ENCODE data around the gene C2orf76. TPM values are rescaled to one million over a fixed set of nuclear protein-coding genes. Genes with fewer than 3 reads are reported as not detected.

The C2orf76 gene
- total and polyA plus RNA-seq, 4 donors: 17.4 to 29.5 (median 21.3) TPM

GRCh38 chr2:119292226-119292625, 74.4 kb downstream of the C2orf76 start:
- WGBS (ENCODE audit: insufficient coverage): 29% methylated on average over 7 of the region's 8 CpGs
- Histone ChIP-seq H3K36me3 (ENCODE audit: control insufficient read depth, insufficient read depth, low read length) (peaks cover 10% of the 10 kb centered on the region), H3K27ac (ENCODE audit: low read depth, low read length) (no peak overlapping the region), H3K27me3 (ENCODE audit: control insufficient read depth, insufficient read depth, low read length) (no peaks in the 10 kb centered on the region), H3K9me3 (ENCODE audit: control insufficient read depth, insufficient read depth, low read length) (no peaks in the 10 kb centered on the region), H3K4me3 (ENCODE audit: low read depth, low read length) (no peak overlapping the region), H3K4me1 (ENCODE audit: control insufficient read depth, insufficient read depth, low read length) (peaks cover 18% of the 10 kb centered on the region)
- DNase-seq (ENCODE audit: low read depth in 4 of 6, low spot score in 6 of 6): peak in 1 of 6 donors; percentile 34

DNA sequence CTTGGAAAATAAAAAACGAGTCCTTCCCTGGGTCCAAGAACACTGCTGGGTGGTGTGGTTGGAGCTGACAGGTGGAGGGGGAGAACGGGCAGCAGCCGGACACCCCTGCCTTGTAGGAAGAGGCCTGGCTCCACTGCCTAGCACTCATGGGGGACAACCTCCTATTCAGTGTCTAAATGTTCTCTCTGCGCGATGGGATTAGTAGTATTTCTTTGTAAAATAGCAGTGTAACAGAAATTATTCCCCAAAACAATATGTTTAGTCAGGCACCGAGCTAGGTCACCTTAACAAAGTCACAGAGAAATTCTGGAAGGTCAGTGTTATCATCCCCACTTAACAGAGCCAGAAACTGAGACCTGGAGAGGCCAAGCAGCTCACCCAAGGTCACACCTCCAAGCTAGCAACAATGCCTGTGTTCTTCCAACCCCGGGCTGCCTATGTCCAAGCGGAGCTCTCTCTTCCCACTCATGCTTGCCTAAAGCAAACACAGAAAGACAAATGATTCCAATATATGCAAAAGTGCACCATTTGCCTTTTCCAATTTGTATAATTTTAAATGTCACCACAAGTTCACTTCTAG, 75.0 kb downstream of the C2orf76 start:
- H3K4me1 ChIP-seq (ENCODE audit: control insufficient read depth, insufficient read depth, low read length): peaks cover 18% of the 10 kb centered on the region
- no peak for DNase-seq (ENCODE audit: low read depth in 4 of 6, low spot score in 6 of 6)
- H3K4me3 ChIP-seq (ENCODE audit: low read depth, low read length): no peak overlapping the region
- no peak overlapping the region for H3K27ac ChIP-seq (ENCODE audit: low read depth, low read length)
- H3K36me3 ChIP-seq (ENCODE audit: control insufficient read depth, insufficient read depth, low read length): peaks cover 10% of the 10 kb centered on the region
- 91% methylated on average over 4 of the region's 8 CpGs for WGBS (ENCODE audit: insufficient coverage)
- no peaks in the 10 kb centered on the region for H3K9me3 ChIP-seq (ENCODE audit: control insufficient read depth, insufficient read depth, low read length)
- no peaks in the 10 kb centered on the region for H3K27me3 ChIP-seq (ENCODE audit: control insufficient read depth, insufficient read depth, low read length)

GRCh38 chr2:119290859-119291587, 75.6 kb downstream of the C2orf76 start:
- 8% methylated on average over 14 of the region's 15 CpGs for WGBS (ENCODE audit: insufficient coverage)
- Histone ChIP-seq H3K27me3 (ENCODE audit: control insufficient read depth, insufficient read depth, low read length) (no peaks in the 10 kb centered on the region), H3K9me3 (ENCODE audit: control insufficient read depth, insufficient read depth, low read length) (no peaks in the 10 kb centered on the region), H3K4me1 (ENCODE audit: control insufficient read depth, insufficient read depth, low read length) (peaks cover 18% of the 10 kb centered on the region), H3K36me3 (ENCODE audit: control insufficient read depth, insufficient read depth, low read length) (peaks cover 14% of the 10 kb centered on the region), H3K4me3 (ENCODE audit: low read depth, low read length) (no peak overlapping the region), H3K27ac (ENCODE audit: low read depth, low read length) (no peak overlapping the region)
- DNase-seq (ENCODE audit: low read depth in 4 of 6, low spot score in 6 of 6): peak in 3 of 6 donors; percentile 75 to 96 (median 87)

GRCh38 chr2:119289642-119290041, 77.0 kb downstream of the C2orf76 start:
- Histone ChIP-seq H3K27me3 (ENCODE audit: control insufficient read depth, insufficient read depth, low read length) (no peaks in the 10 kb centered on the region), H3K36me3 (ENCODE audit: control insufficient read depth, insufficient read depth, low read length) (peaks cover 11% of the 10 kb centered on the region), H3K27ac (ENCODE audit: low read depth, low read length) (no peak overlapping the region), H3K4me3 (ENCODE audit: low read depth, low read length) (no peak overlapping the region), H3K4me1 (ENCODE audit: control insufficient read depth, insufficient read depth, low read length) (peaks cover 18% of the 10 kb centered on the region), H3K9me3 (ENCODE audit: control insufficient read depth, insufficient read depth, low read length) (no peaks in the 10 kb centered on the region)
- 100% methylated on average over 5 of the region's 6 CpGs for WGBS (ENCODE audit: insufficient coverage)
- no peak for DNase-seq (ENCODE audit: low read depth in 4 of 6, low spot score in 6 of 6)

- H3K4me1 ChIP-seq (ENCODE audit: control insufficient read depth, insufficient read depth, low read length): peaks cover 21% of the 10 kb centered on the region
- no peak overlapping the region for H3K4me3 ChIP-seq (ENCODE audit: low read depth, low read length)
- WGBS (ENCODE audit: insufficient coverage): 91% methylated on average over 10 of the region's 11 CpGs
- no peak overlapping the region for H3K27ac ChIP-seq (ENCODE audit: low read depth, low read length)
- DNase-seq (ENCODE audit: low read depth in 4 of 6, low spot score in 6 of 6): peak in 1 of 6 donors; percentile 21
- no peaks in the 10 kb centered on the region for H3K9me3 ChIP-seq (ENCODE audit: control insufficient read depth, insufficient read depth, low read length)
- H3K36me3 ChIP-seq (ENCODE audit: control insufficient read depth, insufficient read depth, low read length): peaks cover 7% of the 10 kb centered on the region
- no peaks in the 10 kb centered on the region for H3K27me3 ChIP-seq (ENCODE audit: control insufficient read depth, insufficient read depth, low read length)
Observed at GRCh38 chr2:119289093-119289492, 77.5 kb downstream of the C2orf76 start.

DNA sequence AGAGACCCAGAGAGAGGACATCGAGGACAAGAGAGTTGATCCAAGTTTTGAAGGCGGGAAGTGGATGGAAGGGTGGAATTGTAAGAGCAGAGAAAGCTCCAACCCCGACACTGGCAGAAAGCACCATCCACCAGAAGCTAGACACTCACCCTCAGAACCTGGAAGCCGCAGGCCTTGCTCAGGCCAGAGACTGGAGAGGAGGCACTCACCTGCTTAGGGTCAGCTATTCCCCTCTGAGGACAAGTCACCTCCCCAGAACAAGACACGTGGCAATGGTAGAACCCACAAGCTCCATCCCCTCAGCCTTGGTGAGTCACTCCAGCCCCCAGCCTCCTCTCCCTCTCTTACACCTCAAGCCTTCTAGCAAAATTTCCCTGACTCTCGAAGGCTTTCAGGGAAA, 78.1 kb downstream of the C2orf76 start:
- WGBS (ENCODE audit: insufficient coverage): 85% methylated on average over 2 of the region's 6 CpGs
- no peak overlapping the region for H3K27ac ChIP-seq (ENCODE audit: low read depth, low read length)

GRCh38 chr2:119286661-119287060, 80.0 kb downstream of the C2orf76 start:
- 93% methylated on average over 6 of the region's 8 CpGs for WGBS (ENCODE audit: insufficient coverage)
- Histone ChIP-seq H3K4me3 (ENCODE audit: low read depth, low read length) (no peak overlapping the region), H3K36me3 (ENCODE audit: control insufficient read depth, insufficient read depth, low read length) (peaks cover 3% of the 10 kb centered on the region), H3K4me1 (ENCODE audit: control insufficient read depth, insufficient read depth, low read length) (peaks cover 40% of the 10 kb centered on the region), H3K9me3 (ENCODE audit: control insufficient read depth, insufficient read depth, low read length) (no peaks in the 10 kb centered on the region), H3K27ac (ENCODE audit: low read depth, low read length) (no peak overlapping the region), H3K27me3 (ENCODE audit: control insufficient read depth, insufficient read depth, low read length) (no peaks in the 10 kb centered on the region)
- DNase-seq (ENCODE audit: low read depth in 4 of 6, low spot score in 6 of 6): no peak

More for the DNA sequence above, 78.1 kb downstream of the C2orf76 start:
- Histone ChIP-seq H3K36me3 (ENCODE audit: control insufficient read depth, insufficient read depth, low read length) (peaks cover 5% of the 10 kb centered on the region), H3K4me3 (ENCODE audit: low read depth, low read length) (no peak overlapping the region), H3K4me1 (ENCODE audit: control insufficient read depth, insufficient read depth, low read length) (peaks cover 26% of the 10 kb centered on the region), H3K9me3 (ENCODE audit: control insufficient read depth, insufficient read depth, low read length) (no peaks in the 10 kb centered on the region), H3K27me3 (ENCODE audit: control insufficient read depth, insufficient read depth, low read length) (no peaks in the 10 kb centered on the region)
- no peak for DNase-seq (ENCODE audit: low read depth in 4 of 6, low spot score in 6 of 6)

DNA sequence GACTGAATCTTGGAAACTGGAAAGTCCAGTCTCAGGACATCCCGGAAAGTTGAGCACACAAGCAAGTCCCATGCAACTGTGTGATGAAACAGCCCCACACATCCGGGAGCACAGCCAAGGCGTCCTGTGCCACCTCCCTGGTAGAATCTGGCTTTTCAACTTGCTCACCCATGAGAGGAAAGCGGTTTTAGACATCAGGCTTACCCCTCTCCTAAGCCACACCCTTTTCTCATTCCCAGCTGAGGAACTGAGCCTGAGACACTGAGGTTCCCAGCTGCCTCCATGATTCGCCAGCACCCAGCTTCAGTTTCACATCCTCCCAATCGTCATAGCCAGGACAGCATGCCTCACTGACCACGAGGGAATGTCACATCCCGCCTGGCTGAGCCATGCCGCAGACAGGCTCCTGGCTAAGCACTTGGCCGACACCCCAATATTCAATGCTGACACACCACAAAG, 82.7 kb downstream of the C2orf76 start:
- peaks cover 3% of the 10 kb centered on the region for H3K36me3 ChIP-seq (ENCODE audit: control insufficient read depth, insufficient read depth, low read length)
- no peak overlapping the region for H3K4me3 ChIP-seq (ENCODE audit: low read depth, low read length)
- H3K4me1 ChIP-seq (ENCODE audit: control insufficient read depth, insufficient read depth, low read length): peaks cover 27% of the 10 kb centered on the region
- peak in 1 of 6 donors; percentile 38 for DNase-seq (ENCODE audit: low read depth in 4 of 6, low spot score in 6 of 6)
- no peaks in the 10 kb centered on the region for H3K27me3 ChIP-seq (ENCODE audit: control insufficient read depth, insufficient read depth, low read length)
- 64% methylated on average over 6 of the region's 10 CpGs for WGBS (ENCODE audit: insufficient coverage)
- no peaks in the 10 kb centered on the region for H3K9me3 ChIP-seq (ENCODE audit: control insufficient read depth, insufficient read depth, low read length)
- H3K27ac ChIP-seq (ENCODE audit: low read depth, low read length): no peak overlapping the region

- 44% methylated on average over 4 of the region's 4 CpGs for WGBS (ENCODE audit: insufficient coverage)
- Histone ChIP-seq H3K4me1 (ENCODE audit: control insufficient read depth, insufficient read depth, low read length) (peaks cover 22% of the 10 kb centered on the region), H3K36me3 (ENCODE audit: control insufficient read depth, insufficient read depth, low read length) (peaks cover 3% of the 10 kb centered on the region), H3K27ac (ENCODE audit: low read depth, low read length) (no peak overlapping the region), H3K27me3 (ENCODE audit: control insufficient read depth, insufficient read depth, low read length) (no peaks in the 10 kb centered on the region), H3K4me3 (ENCODE audit: low read depth, low read length) (no peak overlapping the region), H3K9me3 (ENCODE audit: control insufficient read depth, insufficient read depth, low read length) (no peaks in the 10 kb centered on the region)
- DNase-seq (ENCODE audit: low read depth in 4 of 6, low spot score in 6 of 6): peak in 5 of 6 donors; percentile 39 to 91 (median 60)
Observed at GRCh38 chr2:119282996-119283511, 83.6 kb downstream of the C2orf76 start.
